ENCODE measurements around the gene LY86.

DNA sequence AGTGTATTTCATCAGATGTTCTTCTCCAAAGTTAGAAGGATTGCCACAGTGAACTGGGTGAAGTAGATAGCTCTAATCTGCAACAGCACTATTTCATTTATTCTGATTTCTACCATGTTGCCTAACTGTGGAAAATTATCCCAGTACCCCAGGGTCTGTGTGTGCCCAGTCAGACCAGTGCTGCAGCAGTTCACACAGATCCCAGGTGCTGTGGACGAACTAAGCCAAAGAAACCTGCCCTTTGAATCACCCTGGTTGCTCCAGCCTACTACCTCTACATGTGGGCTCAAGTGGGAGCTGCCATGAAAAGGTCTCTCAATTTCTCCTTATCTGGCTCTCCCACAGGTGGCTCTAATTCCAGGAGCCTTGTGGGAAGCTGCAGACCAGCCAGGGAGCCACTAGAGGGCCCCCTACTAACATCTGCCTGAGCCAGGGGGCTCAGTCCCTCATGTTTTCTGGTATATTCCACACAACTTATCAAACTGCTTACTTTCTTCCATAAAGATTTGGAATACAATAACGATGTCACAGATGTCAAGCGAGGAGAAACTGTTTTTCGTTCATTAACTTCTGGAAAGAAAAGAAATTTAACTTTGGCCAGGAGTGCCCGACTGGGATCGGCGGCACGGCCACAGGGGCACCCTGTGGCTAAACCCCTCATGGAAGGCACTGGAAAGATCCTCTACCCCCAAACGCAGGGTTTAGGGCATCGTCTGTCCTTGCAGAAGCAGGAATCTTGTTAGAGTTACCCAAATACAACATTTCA lies 31.6 kb upstream of the LY86 start:
- TF ChIP-seq TCF7 (CRISPR knock-in tag; IDR thresholded peaks at IDR 0.05; ENCODE audit: low read depth) = no peak
- TF ChIP-seq KAT7 (CRISPR knock-in tag; IDR thresholded peaks at IDR 0.05; ENCODE audit: borderline replicate concordance) = no peak

Measured in WTC11 (cell line).